ENCODE measurements around the gene ERFL.

Gene ERFL

GRCh38 chr19:41898235-41898634, 30.0 kb downstream of the ERFL start:
- no peak overlapping the region for H3K9ac ChIP-seq (ENCODE audit: insufficient read length, low read depth)
- DNase-seq (ENCODE audit: low read depth, low spot score), result no peak
- H3K4me1 ChIP-seq (ENCODE audit: insufficient read depth, insufficient read length), result peaks cover 8% of the 10 kb centered on the region
- TF ChIP-seq SUZ12 (IDR thresholded peaks at IDR 0.05; ENCODE audit: extremely low read depth, insufficient read depth, insufficient read length) (no peak), YY1 (IDR thresholded peaks at IDR 0.05; ENCODE audit: insufficient read depth, insufficient read length) (no peak), ZNF274 (IDR thresholded peaks at IDR 0.05; ENCODE audit: low read depth, low read length) (no peak)
- H3K27me3 ChIP-seq (ENCODE audit: insufficient read depth, insufficient read length), result no peaks in the 10 kb centered on the region
- no peak overlapping the region for H3K4me3 ChIP-seq (ENCODE audit: insufficient read length, low read depth)
- H3K36me3 ChIP-seq (ENCODE audit: insufficient read depth, insufficient read length, low read length), result peaks cover 46% of the 10 kb centered on the region
- no peaks in the 10 kb centered on the region for H3K9me3 ChIP-seq (ENCODE audit: insufficient read depth, low read length)

DNA sequence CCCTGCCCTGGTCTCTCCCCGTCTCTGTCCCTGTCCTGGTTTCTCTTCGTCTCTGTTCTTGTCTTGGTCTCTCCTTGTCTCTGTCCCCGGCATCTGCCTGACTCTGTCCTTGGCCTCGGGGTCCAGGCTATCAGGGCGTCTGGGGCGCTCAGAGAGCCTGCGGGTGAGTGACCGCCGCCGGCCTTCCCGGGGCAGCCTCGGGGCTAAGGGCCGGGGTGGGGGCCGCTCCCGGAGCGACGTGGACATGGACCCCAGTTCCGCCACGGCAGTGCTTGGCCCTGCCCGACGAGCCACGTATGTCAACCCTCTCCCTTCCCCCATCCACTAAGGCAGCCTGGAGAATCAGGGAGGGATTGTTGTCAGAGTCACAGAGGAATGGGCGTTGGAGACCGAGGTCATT, 30.4 kb downstream of the ERFL start:
- H3K9ac ChIP-seq (ENCODE audit: insufficient read length, low read depth), result no peak overlapping the region

DNA sequence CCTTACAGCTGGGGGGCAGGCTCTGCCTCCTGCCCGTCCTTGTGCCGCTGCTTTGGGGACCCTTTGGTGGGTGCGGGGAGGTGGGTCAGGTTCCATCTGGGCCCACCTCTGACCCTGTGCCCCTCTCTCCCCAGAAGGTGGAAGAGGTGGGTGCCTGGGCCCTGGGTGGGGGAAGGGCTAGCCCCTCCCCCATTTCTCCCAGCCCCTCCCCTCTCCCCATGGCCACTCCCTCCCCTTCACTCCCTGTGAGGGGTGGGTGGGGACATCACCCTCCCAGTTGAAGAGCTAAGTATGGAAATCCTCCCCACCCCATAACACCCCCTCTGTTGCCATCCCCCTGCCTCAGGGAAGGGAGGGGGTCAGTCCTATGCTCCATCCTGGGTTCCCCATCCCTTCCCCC, 31.1 kb downstream of the ERFL start:
- no peak overlapping the region for H3K9ac ChIP-seq (ENCODE audit: insufficient read length, low read depth)
- H3K9me3 ChIP-seq (ENCODE audit: insufficient read depth, low read length), result no peaks in the 10 kb centered on the region
- H3K4me3 ChIP-seq (ENCODE audit: insufficient read length, low read depth), result no peak overlapping the region
- no peaks in the 10 kb centered on the region for H3K27me3 ChIP-seq (ENCODE audit: insufficient read depth, insufficient read length)
- TF ChIP-seq ZNF274 (IDR thresholded peaks at IDR 0.05; ENCODE audit: low read depth, low read length), result no peak
- TF ChIP-seq SUZ12 (IDR thresholded peaks at IDR 0.05; ENCODE audit: extremely low read depth, insufficient read depth, insufficient read length), result no peak
- no peak for TF ChIP-seq YY1 (IDR thresholded peaks at IDR 0.05; ENCODE audit: insufficient read depth, insufficient read length)
- no peak for DNase-seq (ENCODE audit: low read depth, low spot score)
- peaks cover 10% of the 10 kb centered on the region for H3K4me1 ChIP-seq (ENCODE audit: insufficient read depth, insufficient read length)
- H3K36me3 ChIP-seq (ENCODE audit: insufficient read depth, insufficient read length, low read length), result peaks cover 43% of the 10 kb centered on the region

More for the DNA sequence above, 30.4 kb downstream of the ERFL start:
- Histone ChIP-seq H3K27me3 (ENCODE audit: insufficient read depth, insufficient read length) (no peaks in the 10 kb centered on the region), H3K4me3 (ENCODE audit: insufficient read length, low read depth) (no peak overlapping the region), H3K9me3 (ENCODE audit: insufficient read depth, low read length) (no peaks in the 10 kb centered on the region), H3K36me3 (ENCODE audit: insufficient read depth, insufficient read length, low read length) (peaks cover 43% of the 10 kb centered on the region), H3K4me1 (ENCODE audit: insufficient read depth, insufficient read length) (peaks cover 8% of the 10 kb centered on the region)
- no peak for DNase-seq (ENCODE audit: low read depth, low spot score)
- no peak for TF ChIP-seq ZNF274 (IDR thresholded peaks at IDR 0.05; ENCODE audit: low read depth, low read length)
- TF ChIP-seq SUZ12 (IDR thresholded peaks at IDR 0.05; ENCODE audit: extremely low read depth, insufficient read depth, insufficient read length), result no peak
- no peak for TF ChIP-seq YY1 (IDR thresholded peaks at IDR 0.05; ENCODE audit: insufficient read depth, insufficient read length)

DNA sequence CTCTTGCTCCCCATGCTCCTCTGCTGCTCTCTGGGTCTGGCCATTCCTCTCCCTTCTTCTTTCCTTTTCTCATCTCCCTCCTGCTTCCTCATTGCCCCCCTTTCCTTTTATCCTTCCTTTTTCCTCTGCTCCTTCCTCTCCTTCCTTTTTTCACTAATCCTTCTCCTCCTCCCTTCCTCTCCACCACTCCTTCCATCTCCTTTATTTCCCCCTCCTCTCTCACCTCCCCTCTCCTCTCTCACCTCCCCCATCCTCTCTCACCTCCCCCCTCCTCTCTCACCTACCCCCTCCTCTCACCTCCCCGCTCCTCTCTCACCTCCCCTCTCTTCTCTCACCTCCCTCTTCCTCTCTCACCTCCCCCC, 31.7 kb downstream of the ERFL start:
- Histone ChIP-seq H3K4me1 (ENCODE audit: insufficient read depth, insufficient read length) (peaks cover 10% of the 10 kb centered on the region), H3K9ac (ENCODE audit: insufficient read length, low read depth) (no peak overlapping the region), H3K36me3 (ENCODE audit: insufficient read depth, insufficient read length, low read length) (peaks cover 41% of the 10 kb centered on the region), H3K27me3 (ENCODE audit: insufficient read depth, insufficient read length) (no peaks in the 10 kb centered on the region), H3K9me3 (ENCODE audit: insufficient read depth, low read length) (no peaks in the 10 kb centered on the region), H3K4me3 (ENCODE audit: insufficient read length, low read depth) (no peak overlapping the region)
- no peak for DNase-seq (ENCODE audit: low read depth, low spot score)
- TF ChIP-seq ZNF274 (IDR thresholded peaks at IDR 0.05; ENCODE audit: low read depth, low read length) (no peak), SUZ12 (IDR thresholded peaks at IDR 0.05; ENCODE audit: extremely low read depth, insufficient read depth, insufficient read length) (no peak), YY1 (IDR thresholded peaks at IDR 0.05; ENCODE audit: insufficient read depth, insufficient read length) (no peak)

DNA sequence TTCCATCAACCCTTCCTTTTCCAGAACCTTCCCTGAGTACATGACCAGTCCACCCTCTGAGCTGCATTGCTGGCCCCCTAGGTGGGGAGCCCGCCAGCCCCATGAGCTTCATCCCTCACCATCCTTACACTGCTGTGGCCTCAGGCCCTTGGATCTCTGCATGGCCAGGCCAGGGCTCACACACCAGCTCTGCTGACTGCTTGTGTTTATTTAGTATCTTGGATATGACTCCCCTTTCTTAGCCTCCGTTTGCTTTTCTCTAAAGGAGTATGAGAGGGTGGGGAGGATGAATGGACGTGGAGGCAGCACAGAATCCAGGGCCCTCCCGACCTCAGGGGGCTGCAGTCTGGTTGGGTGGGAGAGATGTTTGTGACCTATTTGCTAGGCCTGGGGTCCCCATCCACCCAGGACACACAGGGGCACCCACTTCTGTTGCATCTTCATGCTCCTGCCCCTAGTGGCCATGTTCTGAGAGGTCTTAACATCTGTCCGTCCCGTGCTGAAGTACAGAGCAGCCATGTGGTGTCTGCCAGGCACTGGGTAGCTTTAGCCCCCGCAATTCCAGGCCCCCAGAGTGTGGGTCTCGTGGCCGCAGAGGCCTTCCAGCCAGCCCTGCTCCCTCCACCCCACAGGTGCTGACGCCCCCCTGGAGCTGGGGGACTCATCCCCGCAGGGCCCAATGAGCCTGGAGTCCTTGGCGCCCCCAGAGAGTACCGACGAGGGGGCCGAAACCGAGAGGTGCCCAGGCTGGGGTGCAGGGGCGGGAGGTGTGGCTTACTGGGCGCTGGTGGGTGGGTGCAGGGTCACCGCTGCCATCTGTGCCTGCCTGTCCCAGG, 32.3 kb downstream of the ERFL start:
- H3K9me3 ChIP-seq (ENCODE audit: insufficient read depth, low read length), result no peaks in the 10 kb centered on the region
- no peak overlapping the region for H3K9ac ChIP-seq (ENCODE audit: insufficient read length, low read depth)
- no peak for TF ChIP-seq ZNF274 (IDR thresholded peaks at IDR 0.05; ENCODE audit: low read depth, low read length)
- no peak for TF ChIP-seq YY1 (IDR thresholded peaks at IDR 0.05; ENCODE audit: insufficient read depth, insufficient read length)
- TF ChIP-seq SUZ12 (IDR thresholded peaks at IDR 0.05; ENCODE audit: extremely low read depth, insufficient read depth, insufficient read length), result no peak
- H3K4me1 ChIP-seq (ENCODE audit: insufficient read depth, insufficient read length), result peaks cover 10% of the 10 kb centered on the region
- H3K4me3 ChIP-seq (ENCODE audit: insufficient read length, low read depth), result no peak overlapping the region
- no peaks in the 10 kb centered on the region for H3K27me3 ChIP-seq (ENCODE audit: insufficient read depth, insufficient read length)
- no peak for DNase-seq (ENCODE audit: low read depth, low spot score)
- peaks cover 41% of the 10 kb centered on the region for H3K36me3 ChIP-seq (ENCODE audit: insufficient read depth, insufficient read length, low read length)

DNA sequence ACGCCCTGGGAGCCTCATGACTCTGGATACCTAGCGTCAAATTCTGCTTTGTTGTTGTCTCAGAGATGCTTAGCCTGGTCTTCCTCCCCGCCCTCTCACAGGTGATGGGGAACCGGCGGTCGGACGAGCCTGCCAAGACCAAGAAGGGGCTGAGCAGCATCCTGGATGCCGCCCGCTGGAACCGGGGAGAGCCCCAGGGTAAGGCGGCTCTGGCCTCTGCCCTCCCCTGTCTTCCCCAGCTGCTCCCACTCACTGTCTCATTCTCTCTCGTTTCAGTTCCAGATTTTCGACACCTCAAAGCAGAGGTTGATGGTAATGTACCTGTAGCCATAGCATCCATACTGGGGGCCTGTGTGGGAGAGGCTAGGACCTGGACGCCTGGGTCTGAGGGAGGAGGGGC, 33.9 kb downstream of the ERFL start:
- H3K9ac ChIP-seq (ENCODE audit: insufficient read length, low read depth), result no peak overlapping the region
- H3K4me3 ChIP-seq (ENCODE audit: insufficient read length, low read depth), result no peak overlapping the region
- H3K27me3 ChIP-seq (ENCODE audit: insufficient read depth, insufficient read length), result no peaks in the 10 kb centered on the region
- DNase-seq (ENCODE audit: low read depth, low spot score), result no peak
- H3K9me3 ChIP-seq (ENCODE audit: insufficient read depth, low read length), result no peaks in the 10 kb centered on the region
- no peak for TF ChIP-seq ZNF274 (IDR thresholded peaks at IDR 0.05; ENCODE audit: low read depth, low read length)
- TF ChIP-seq SUZ12 (IDR thresholded peaks at IDR 0.05; ENCODE audit: extremely low read depth, insufficient read depth, insufficient read length), result no peak
- no peak for TF ChIP-seq YY1 (IDR thresholded peaks at IDR 0.05; ENCODE audit: insufficient read depth, insufficient read length)
- H3K36me3 ChIP-seq (ENCODE audit: insufficient read depth, insufficient read length, low read length), result peaks cover 45% of the 10 kb centered on the region
- peaks cover 10% of the 10 kb centered on the region for H3K4me1 ChIP-seq (ENCODE audit: insufficient read depth, insufficient read length)

GRCh38 chr19:41893899-41894298, 34.4 kb downstream of the ERFL start:
- Histone ChIP-seq H3K4me3 (ENCODE audit: insufficient read length, low read depth) (no peak overlapping the region), H3K9me3 (ENCODE audit: insufficient read depth, low read length) (no peaks in the 10 kb centered on the region), H3K4me1 (ENCODE audit: insufficient read depth, insufficient read length) (peaks cover 10% of the 10 kb centered on the region), H3K9ac (ENCODE audit: insufficient read length, low read depth) (no peak overlapping the region), H3K27me3 (ENCODE audit: insufficient read depth, insufficient read length) (no peaks in the 10 kb centered on the region), H3K36me3 (ENCODE audit: insufficient read depth, insufficient read length, low read length) (peaks cover 50% of the 10 kb centered on the region)
- DNase-seq (ENCODE audit: low read depth, low spot score), result no peak
- TF ChIP-seq ZNF274 (IDR thresholded peaks at IDR 0.05; ENCODE audit: low read depth, low read length) (no peak), YY1 (IDR thresholded peaks at IDR 0.05; ENCODE audit: insufficient read depth, insufficient read length) (no peak), SUZ12 (IDR thresholded peaks at IDR 0.05; ENCODE audit: extremely low read depth, insufficient read depth, insufficient read length) (no peak)

Data from NT2/D1 (cell line).